Right lobe of liver (tissue), 4 donors: ENCODE results near the gene ASPHD1.

Experiments used
- POLR2A ChIP-seq: fragments of 450-650 bp; IDR thresholded peaks from one replicate; pipeline ENCODE4 v1.6.1; 2017; ENCODE audit warnings: antibody characterized with exemption, mild to moderate bottlenecking
- TF ChIP-seq, protein P1 (sequence below), 4 donors: fragments of 200-600 bp in 3 of 4; fragments of 450-650 bp in 1 of 4; IDR thresholded peaks; one replicate each; pipeline versions ENCODE4 v1.5.1 to v1.8.0; 2016 to 2022; ENCODE audit warnings: antibody characterized with exemption in 4 of 4, mild to moderate bottlenecking in 2 of 4
- donor health status: DM: no; HTN: no; CAD: no.
- donor health status: DM: no; HTN: no; CAD: no.
- donor health status: DM: no; HTN: yes; CAD: no.

DNA sequence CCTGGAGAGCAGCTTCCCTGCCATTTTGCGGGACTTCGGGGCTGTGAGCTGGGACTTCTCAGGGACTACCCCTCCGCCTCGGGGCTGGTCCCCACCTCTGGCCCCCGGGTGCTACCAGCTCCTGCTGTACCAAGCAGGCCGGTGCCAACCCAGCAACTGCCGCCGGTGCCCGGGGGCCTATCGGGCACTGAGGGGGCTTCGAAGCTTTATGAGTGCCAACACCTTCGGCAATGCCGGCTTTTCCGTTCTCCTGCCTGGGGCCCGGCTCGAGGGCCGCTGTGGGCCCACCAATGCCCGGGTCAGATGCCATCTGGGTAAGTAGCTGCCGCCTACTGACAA lies 1.3 kb downstream of the ASPHD1 start:
- TF ChIP-seq, protein P1, sequence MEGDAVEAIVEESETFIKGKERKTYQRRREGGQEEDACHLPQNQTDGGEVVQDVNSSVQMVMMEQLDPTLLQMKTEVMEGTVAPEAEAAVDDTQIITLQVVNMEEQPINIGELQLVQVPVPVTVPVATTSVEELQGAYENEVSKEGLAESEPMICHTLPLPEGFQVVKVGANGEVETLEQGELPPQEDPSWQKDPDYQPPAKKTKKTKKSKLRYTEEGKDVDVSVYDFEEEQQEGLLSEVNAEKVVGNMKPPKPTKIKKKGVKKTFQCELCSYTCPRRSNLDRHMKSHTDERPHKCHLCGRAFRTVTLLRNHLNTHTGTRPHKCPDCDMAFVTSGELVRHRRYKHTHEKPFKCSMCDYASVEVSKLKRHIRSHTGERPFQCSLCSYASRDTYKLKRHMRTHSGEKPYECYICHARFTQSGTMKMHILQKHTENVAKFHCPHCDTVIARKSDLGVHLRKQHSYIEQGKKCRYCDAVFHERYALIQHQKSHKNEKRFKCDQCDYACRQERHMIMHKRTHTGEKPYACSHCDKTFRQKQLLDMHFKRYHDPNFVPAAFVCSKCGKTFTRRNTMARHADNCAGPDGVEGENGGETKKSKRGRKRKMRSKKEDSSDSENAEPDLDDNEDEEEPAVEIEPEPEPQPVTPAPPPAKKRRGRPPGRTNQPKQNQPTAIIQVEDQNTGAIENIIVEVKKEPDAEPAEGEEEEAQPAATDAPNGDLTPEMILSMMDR (IDR thresholded peaks at IDR 0.05): no peak
- TF ChIP-seq POLR2A: no peak
